Bronchial epithelial cell (primary cell): ENCODE data around the gene HRH3. TPM values are rescaled to one million over a fixed set of nuclear protein-coding genes. Genes with fewer than 3 reads are reported as not detected.

Experiments used
- DNase-seq: peaks from one replicate; pipeline ENCODE4 v3.0.0-alpha.2; 2010; ENCODE audit warnings: low read depth
- FAIRE-seq: peaks from 2 replicates; lab custom pipeline; 2011; peaks lifted over from hg19 to GRCh38; lab: Jason Lieb, UNC
- H3K27me3 ChIP-seq: 2 replicates; pipeline ENCODE4 v1.5.1; 2011; ENCODE audit warnings: low read length; ENCODE audit not compliant: control insufficient read depth, insufficient read depth
- H3K36me3 ChIP-seq: 2 replicates; pipeline ENCODE4 v1.5.1; 2011; ENCODE audit warnings: low read length; ENCODE audit not compliant: control insufficient read depth, insufficient read depth
- H3K4me3 ChIP-seq: 2 replicates; pipeline ENCODE4 v1.5.1; 2011; ENCODE audit warnings: mild to moderate bottlenecking, low read depth, low read length, control low read depth
- CTCF ChIP-seq: IDR thresholded peaks from 2 replicates; pipeline ENCODE4 v1.5.1; 2011; ENCODE audit warnings: mild to moderate bottlenecking, moderate library complexity, low read length, control low read depth, inconsistent platforms; ENCODE audit not compliant: insufficient read depth, severe bottlenecking
- total RNA-seq: library from RNA; depleted of rRNA; stranded (reverse); fragments of >200 nt; gene quantifications from 2 replicates; pipeline ENCODE4 v1.2.1, GENCODE V29; 2014

The HRH3 gene
- total RNA-seq, 1 donor from 2014 or later: not detected

- Histone ChIP-seq H3K4me3 (no peak overlapping the region), H3K36me3 (no peaks in the 10 kb centered on the region), H3K27me3 (no peaks in the 10 kb centered on the region)
- no peak for DNase-seq
- no peak for TF ChIP-seq CTCF
- no peak for FAIRE-seq
Measured at GRCh38 chr20:62236200-62236599, 16.1 kb upstream of the HRH3 start.

GRCh38 chr20:62235777-62236157 lies 15.7 kb upstream of the HRH3 start:
- no peak for FAIRE-seq
- Histone ChIP-seq H3K36me3 (no peaks in the 10 kb centered on the region), H3K4me3 (no peak overlapping the region), H3K27me3 (no peaks in the 10 kb centered on the region)
- DNase-seq: no peak
- TF ChIP-seq CTCF: no peak

- no peaks in the 10 kb centered on the region for H3K27me3 ChIP-seq
- H3K36me3 ChIP-seq: no peaks in the 10 kb centered on the region
- DNase-seq: no peak
- FAIRE-seq: no peak
- H3K4me3 ChIP-seq: no peak overlapping the region
- TF ChIP-seq CTCF: no peak
Measured at GRCh38 chr20:62235001-62235776, 15.1 kb upstream of the HRH3 start.

- Histone ChIP-seq H3K27me3 (no peaks in the 10 kb centered on the region), H3K4me3 (no peak overlapping the region), H3K36me3 (no peaks in the 10 kb centered on the region)
- DNase-seq (no peak), FAIRE-seq (no peak)
- no peak for TF ChIP-seq CTCF
Measured at GRCh38 chr20:62234339-62234738, 14.3 kb upstream of the HRH3 start.

- H3K36me3 ChIP-seq: no peaks in the 10 kb centered on the region
- DNase-seq (no peak), FAIRE-seq (no peak)
- H3K4me3 ChIP-seq: no peak overlapping the region
- TF ChIP-seq CTCF: no peak
- H3K27me3 ChIP-seq: no peaks in the 10 kb centered on the region
Measured at GRCh38 chr20:62233684-62234083, 13.6 kb upstream of the HRH3 start.
